Suprapubic skin (tissue), 4 donors: Measurements from ENCODE around the gene SUPT16H. TPM values are rescaled to one million over a fixed set of nuclear protein-coding genes. Genes with fewer than 3 reads are reported as not detected.

Experiments
- DNase-seq, 2 donors: peaks; one replicate each; pipeline ENCODE4 v3.0.0-alpha.2; 2019; ENCODE audit warnings: low spot score in 2 of 2
- H3K27ac ChIP-seq: fragments of 200-600 bp; sonication (generic); one replicate; pipeline ENCODE4 v1.5.1; 2019
- H3K27me3 ChIP-seq: fragments of 200-600 bp; sonication (generic); one replicate; pipeline ENCODE4 v1.5.1; 2019
- H3K36me3 ChIP-seq: fragments of 200-600 bp; sonication (generic); one replicate; pipeline ENCODE4 v1.5.1; 2019
- H3K4me1 ChIP-seq: fragments of 200-600 bp; sonication (generic); one replicate; pipeline ENCODE4 v1.5.1; 2019
- H3K4me3 ChIP-seq: fragments of 200-600 bp; sonication (generic); one replicate; pipeline ENCODE4 v1.5.1; 2019; ENCODE audit warnings: mild to moderate bottlenecking
- H3K9me3 ChIP-seq: fragments of 200-600 bp; sonication (generic); one replicate; pipeline ENCODE4 v1.5.1; 2019
- EP300 ChIP-seq: sonication (generic); formaldehyde crosslinking; IDR thresholded peaks from one replicate; pipeline ENCODE4 v1.6.1; 2017; ENCODE audit warnings: antibody characterized with exemption
- POLR2A ChIP-seq, 2 donors: fragments of 450-650 bp; IDR thresholded peaks; one replicate each; pipeline ENCODE4 v1.6.1; 2017; ENCODE audit warnings: antibody characterized with exemption in 2 of 2, mild to moderate bottlenecking in 2 of 2, moderate library complexity in 2 of 2
- POLR2AphosphoS5 ChIP-seq, 3 donors: sonication (generic); formaldehyde crosslinking; IDR thresholded peaks; one replicate each; pipeline ENCODE4 v1.6.1; 2017; ENCODE audit warnings: antibody characterized with exemption in 3 of 3
- whole genome bisulfite sequencing: methylation state at CpG from one replicate; pipeline ENCODE4 v1.1.5; 2018; 5-methylcytosine and 5-hydroxymethylcytosine counted together
- total RNA-seq, 4 donors: library from RNA; depleted of rRNA; stranded (reverse); fragments of >200 nt; gene quantifications; one replicate each; pipeline ENCODE4 v1.1.0, GENCODE V29; 2016
- TF ChIP-seq, protein P1 (sequence below), 2 donors: fragments of 200-600 bp in 1 of 2; fragments of 450-650 bp in 1 of 2; sonication (generic) in 1 of 2; IDR thresholded peaks; one replicate each; pipeline ENCODE4 v1.5.1; 2016 to 2019; ENCODE audit warnings: antibody characterized with exemption in 2 of 2, mild to moderate bottlenecking in 1 of 2, moderate library complexity in 1 of 2

The SUPT16H gene
- total RNA-seq, 4 donors from 2014 or later, result 41.9 to 64.5 (median 50.1) TPM

DNA sequence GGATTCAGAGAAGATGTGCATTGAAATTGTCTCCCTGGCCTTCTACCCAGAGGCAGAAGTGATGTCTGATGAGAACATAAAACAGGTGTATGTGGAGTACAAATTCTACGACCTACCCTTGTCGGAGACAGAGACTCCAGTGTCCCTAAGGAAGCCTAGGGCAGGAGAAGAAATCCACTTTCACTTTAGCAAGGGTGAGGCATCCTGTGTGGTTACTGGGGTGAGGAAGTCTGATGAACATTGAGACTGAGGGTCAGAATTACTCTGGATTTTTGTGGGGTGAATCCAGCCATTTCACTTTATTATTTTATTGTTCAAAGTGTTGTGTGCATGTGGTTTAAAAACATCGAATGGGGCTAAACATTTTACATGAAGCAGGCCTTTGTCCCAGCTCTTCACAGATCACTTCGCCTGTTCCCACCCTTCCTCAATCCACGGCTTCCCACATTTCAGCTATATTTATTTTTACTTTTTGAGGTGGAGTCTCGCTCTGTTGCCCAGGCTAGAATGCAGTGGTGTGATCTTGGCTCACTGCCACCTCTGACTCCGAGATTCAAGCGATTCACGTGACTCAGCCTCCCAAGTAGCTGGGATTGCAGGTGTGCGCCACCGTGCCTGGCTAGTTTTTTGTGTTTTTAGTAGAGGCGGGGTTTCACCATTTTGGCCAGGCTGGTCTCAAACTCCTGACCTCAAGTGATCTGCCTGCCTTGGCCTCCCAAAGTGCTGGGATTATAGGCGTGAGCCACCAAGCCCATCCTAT is 40.6 kb downstream of the SUPT16H start:
- WGBS, result 86% methylated on average over 13 of the region's 13 CpGs
- DNase-seq, result no peak
- no peaks in the 10 kb centered on the region for H3K36me3 ChIP-seq
- no peaks in the 10 kb centered on the region for H3K4me1 ChIP-seq
- no peaks in the 10 kb centered on the region for H3K9me3 ChIP-seq
- TF ChIP-seq EP300 (no peak), POLR2A (IDR thresholded peaks at IDR 0.05) (no peak), POLR2AphosphoS5 (IDR thresholded peaks at IDR 0.05) (no peak)
- TF ChIP-seq, protein P1, sequence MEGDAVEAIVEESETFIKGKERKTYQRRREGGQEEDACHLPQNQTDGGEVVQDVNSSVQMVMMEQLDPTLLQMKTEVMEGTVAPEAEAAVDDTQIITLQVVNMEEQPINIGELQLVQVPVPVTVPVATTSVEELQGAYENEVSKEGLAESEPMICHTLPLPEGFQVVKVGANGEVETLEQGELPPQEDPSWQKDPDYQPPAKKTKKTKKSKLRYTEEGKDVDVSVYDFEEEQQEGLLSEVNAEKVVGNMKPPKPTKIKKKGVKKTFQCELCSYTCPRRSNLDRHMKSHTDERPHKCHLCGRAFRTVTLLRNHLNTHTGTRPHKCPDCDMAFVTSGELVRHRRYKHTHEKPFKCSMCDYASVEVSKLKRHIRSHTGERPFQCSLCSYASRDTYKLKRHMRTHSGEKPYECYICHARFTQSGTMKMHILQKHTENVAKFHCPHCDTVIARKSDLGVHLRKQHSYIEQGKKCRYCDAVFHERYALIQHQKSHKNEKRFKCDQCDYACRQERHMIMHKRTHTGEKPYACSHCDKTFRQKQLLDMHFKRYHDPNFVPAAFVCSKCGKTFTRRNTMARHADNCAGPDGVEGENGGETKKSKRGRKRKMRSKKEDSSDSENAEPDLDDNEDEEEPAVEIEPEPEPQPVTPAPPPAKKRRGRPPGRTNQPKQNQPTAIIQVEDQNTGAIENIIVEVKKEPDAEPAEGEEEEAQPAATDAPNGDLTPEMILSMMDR (IDR thresholded peaks at IDR 0.05), result no peak
- H3K27me3 ChIP-seq, result no peaks in the 10 kb centered on the region
- H3K4me3 ChIP-seq, result no peak overlapping the region
- no peak overlapping the region for H3K27ac ChIP-seq

DNA sequence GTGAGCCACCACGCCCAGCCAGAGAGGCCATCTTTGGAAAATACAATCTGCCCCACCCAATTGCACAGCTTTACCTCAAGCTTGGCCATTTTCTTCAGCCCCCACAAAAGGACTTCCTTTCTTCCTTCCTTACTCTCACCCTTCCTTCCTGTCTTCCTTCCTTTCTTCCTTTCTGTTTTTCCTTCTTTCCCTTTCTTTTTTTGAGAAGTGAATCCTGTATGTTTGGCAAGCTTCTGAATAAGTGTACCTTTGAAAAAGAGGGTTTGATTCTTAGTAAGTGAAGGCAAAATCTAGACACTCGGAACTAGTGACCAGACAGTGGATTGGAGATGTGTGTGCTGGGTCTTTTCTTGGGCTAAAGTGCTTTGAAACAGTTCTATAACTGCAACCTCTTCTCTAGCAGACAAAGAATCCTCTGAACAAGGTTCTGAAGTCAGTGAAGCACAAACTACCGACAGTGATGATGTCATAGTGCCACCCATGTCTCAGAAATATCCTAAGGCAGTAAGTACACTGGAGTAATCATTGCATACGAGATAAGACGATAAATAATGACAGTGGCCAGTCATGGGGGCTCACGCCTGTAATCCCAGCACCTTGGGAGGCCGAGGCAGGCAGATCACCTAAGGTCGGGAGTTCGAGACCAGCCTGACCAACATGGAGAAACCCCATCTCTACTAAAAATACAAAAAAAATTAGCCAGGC is 49.5 kb downstream of the SUPT16H start:
- Histone ChIP-seq H3K4me1 (no peaks in the 10 kb centered on the region), H3K27me3 (no peaks in the 10 kb centered on the region), H3K36me3 (no peaks in the 10 kb centered on the region), H3K9me3 (no peaks in the 10 kb centered on the region), H3K27ac (no peak overlapping the region), H3K4me3 (no peak overlapping the region)
- TF ChIP-seq POLR2A (IDR thresholded peaks at IDR 0.05) (no peak), POLR2AphosphoS5 (IDR thresholded peaks at IDR 0.05) (no peak), EP300 (no peak)
- TF ChIP-seq, protein P1 (IDR thresholded peaks at IDR 0.05), result no peak
- no peak for DNase-seq
- 73% methylated on average over 9 of the region's 9 CpGs for WGBS

DNA sequence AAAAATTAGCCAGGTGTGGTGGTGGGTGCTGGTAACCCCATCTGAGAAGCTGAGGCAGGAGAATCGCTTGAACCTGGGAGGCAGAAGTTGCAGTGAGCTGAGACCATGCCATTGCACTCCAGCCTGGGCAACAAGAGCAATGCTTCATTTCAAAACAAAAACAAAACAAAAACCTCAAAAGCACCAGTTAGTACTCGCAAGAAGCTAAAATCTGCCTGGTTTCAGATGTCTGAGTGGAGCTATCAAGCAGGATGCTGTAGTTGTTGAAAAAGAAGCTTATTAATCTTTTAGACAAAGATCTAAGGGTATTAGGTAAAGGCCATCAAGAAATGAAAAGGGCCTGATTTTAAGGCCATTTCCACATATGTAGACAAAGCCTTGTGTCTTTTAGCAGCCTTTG is 50.9 kb downstream of the SUPT16H start:
- H3K4me3 ChIP-seq, result no peak overlapping the region
- DNase-seq, result no peak
- H3K36me3 ChIP-seq, result no peaks in the 10 kb centered on the region
- TF ChIP-seq POLR2A (IDR thresholded peaks at IDR 0.05), result no peak
- no peak for TF ChIP-seq EP300
- no peak for TF ChIP-seq POLR2AphosphoS5 (IDR thresholded peaks at IDR 0.05)
- TF ChIP-seq, protein P1 (IDR thresholded peaks at IDR 0.05), result no peak
- no peaks in the 10 kb centered on the region for H3K9me3 ChIP-seq
- H3K27me3 ChIP-seq, result no peaks in the 10 kb centered on the region
- no peaks in the 10 kb centered on the region for H3K4me1 ChIP-seq
- WGBS, result 85% methylated on average over 2 of the region's 2 CpGs
- H3K27ac ChIP-seq, result no peak overlapping the region

DNA sequence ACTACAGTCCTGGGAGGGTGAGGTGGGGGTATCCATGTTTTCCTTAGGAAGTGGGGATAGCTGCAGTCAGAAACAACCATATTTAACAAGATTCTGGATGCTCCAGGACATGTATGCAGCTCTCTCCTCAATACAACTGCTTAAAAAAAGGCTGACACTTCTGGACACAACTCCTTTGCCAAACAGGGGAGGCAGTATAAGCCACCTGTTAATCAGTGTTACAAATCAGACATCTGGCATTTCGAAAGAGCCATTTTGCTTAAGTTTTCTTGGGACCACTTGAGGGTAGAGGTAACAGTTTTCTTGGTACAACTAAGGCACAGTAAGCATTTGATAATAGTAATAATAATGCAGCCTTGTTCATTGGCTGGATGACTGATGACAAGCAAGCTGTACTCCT is 56.8 kb downstream of the SUPT16H start:
- no peak overlapping the region for H3K4me3 ChIP-seq
- DNase-seq, result no peak
- no peak overlapping the region for H3K27ac ChIP-seq
- no peaks in the 10 kb centered on the region for H3K4me1 ChIP-seq
- no peaks in the 10 kb centered on the region for H3K9me3 ChIP-seq
- TF ChIP-seq POLR2AphosphoS5 (IDR thresholded peaks at IDR 0.05) (no peak), POLR2A (IDR thresholded peaks at IDR 0.05) (no peak), EP300 (no peak)
- TF ChIP-seq, protein P1 (IDR thresholded peaks at IDR 0.05), result no peak
- whole genome bisulfite sequencing, result 93% methylated on average over 1 of the region's 1 CpG
- no peaks in the 10 kb centered on the region for H3K27me3 ChIP-seq
- H3K36me3 ChIP-seq, result no peaks in the 10 kb centered on the region

DNA sequence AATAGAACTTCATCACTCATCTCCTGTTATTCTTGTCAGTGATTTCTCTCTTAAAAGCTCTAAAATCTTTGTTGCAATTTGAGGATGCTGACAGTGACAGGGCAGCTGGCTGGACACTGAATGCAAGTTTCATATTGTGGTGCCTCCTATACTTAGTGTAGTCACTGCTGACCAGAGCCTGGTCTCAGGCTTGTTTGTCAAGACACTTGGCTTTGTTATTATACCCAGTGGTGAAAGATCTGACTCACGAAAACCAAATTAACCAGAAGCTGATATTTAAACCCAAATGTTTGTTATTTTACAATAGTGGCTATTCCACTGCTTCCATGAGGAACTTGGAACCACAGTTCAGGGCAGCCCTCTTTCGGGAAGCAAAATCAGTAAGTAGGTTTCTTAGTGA is 61.1 kb downstream of the SUPT16H start:
- TF ChIP-seq, protein P1 (IDR thresholded peaks at IDR 0.05), result no peak
- TF ChIP-seq EP300 (no peak), POLR2AphosphoS5 (IDR thresholded peaks at IDR 0.05) (no peak), POLR2A (IDR thresholded peaks at IDR 0.05) (no peak)
- DNase-seq, result no peak
- no peaks in the 10 kb centered on the region for H3K27me3 ChIP-seq
- H3K9me3 ChIP-seq, result no peaks in the 10 kb centered on the region
- H3K4me1 ChIP-seq, result no peaks in the 10 kb centered on the region
- 54% methylated on average over 2 of the region's 2 CpGs for whole genome bisulfite sequencing
- H3K27ac ChIP-seq, result no peak overlapping the region
- no peak overlapping the region for H3K4me3 ChIP-seq
- no peaks in the 10 kb centered on the region for H3K36me3 ChIP-seq
